ENCODE measurements around the gene RASGRP3. TPM values are rescaled to one million over a fixed set of nuclear protein-coding genes. Genes with fewer than 3 reads are reported as not detected.
A peak's percentile ranks its signal among the peaks of the same experiment; 100 is the strongest.

Gene RASGRP3
- total and polyA plus RNA-seq, 10 donors = 13.2 to 68.1 (median 44.5) TPM

DNA sequence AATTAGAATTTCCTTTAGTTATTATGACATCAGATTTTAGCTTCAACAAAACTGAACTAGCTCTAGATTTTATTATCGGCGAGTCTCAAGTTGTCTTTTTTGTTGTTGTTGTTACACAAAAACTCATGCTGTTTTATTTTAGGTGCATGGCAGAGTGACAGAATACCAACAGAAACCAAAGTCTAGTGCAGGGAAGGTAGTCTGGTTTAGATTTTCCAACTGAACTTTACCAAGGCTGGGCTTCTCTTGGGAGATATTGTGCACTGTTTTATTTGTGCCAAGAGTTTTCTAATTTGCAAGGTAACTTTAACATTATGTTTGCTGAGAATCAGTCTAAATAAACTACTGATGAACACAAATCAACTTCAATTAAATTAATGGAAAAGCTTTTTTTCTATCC, 43.6 kb upstream of the RASGRP3 start:
- no peaks in the 10 kb centered on the region for H3K27me3 ChIP-seq (replicated peaks in 1 of 7)
- DNase-seq = no peak
- TF ChIP-seq POLR2A (IDR thresholded peaks at IDR 0.05) (no peak), POLR2AphosphoS5 (IDR thresholded peaks at IDR 0.05) (no peak)
- TF ChIP-seq, protein P1, sequence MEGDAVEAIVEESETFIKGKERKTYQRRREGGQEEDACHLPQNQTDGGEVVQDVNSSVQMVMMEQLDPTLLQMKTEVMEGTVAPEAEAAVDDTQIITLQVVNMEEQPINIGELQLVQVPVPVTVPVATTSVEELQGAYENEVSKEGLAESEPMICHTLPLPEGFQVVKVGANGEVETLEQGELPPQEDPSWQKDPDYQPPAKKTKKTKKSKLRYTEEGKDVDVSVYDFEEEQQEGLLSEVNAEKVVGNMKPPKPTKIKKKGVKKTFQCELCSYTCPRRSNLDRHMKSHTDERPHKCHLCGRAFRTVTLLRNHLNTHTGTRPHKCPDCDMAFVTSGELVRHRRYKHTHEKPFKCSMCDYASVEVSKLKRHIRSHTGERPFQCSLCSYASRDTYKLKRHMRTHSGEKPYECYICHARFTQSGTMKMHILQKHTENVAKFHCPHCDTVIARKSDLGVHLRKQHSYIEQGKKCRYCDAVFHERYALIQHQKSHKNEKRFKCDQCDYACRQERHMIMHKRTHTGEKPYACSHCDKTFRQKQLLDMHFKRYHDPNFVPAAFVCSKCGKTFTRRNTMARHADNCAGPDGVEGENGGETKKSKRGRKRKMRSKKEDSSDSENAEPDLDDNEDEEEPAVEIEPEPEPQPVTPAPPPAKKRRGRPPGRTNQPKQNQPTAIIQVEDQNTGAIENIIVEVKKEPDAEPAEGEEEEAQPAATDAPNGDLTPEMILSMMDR (IDR thresholded peaks at IDR 0.05 in 8 of 11, conservative IDR thresholded peaks at IDR 0.05 in 3 of 11) = no peak
- peaks cover 0 to 6% (median 0%) of the 10 kb centered on the region in 6 donors for H3K4me1 ChIP-seq
- H3K4me3 ChIP-seq = no peak overlapping the region
- no peaks in the 10 kb centered on the region for H3K36me3 ChIP-seq
- no peak overlapping the region for H3K27ac ChIP-seq
- 92 to 96% (median 95%) methylated on average over 2 of the region's 2 CpGs for WGBS, 5 donors
- no peaks in the 10 kb centered on the region for H3K9me3 ChIP-seq
- intact Hi-C loops (cut with DNase I; ENCODE audit: low total_unique reads) = no loop called here

DNA sequence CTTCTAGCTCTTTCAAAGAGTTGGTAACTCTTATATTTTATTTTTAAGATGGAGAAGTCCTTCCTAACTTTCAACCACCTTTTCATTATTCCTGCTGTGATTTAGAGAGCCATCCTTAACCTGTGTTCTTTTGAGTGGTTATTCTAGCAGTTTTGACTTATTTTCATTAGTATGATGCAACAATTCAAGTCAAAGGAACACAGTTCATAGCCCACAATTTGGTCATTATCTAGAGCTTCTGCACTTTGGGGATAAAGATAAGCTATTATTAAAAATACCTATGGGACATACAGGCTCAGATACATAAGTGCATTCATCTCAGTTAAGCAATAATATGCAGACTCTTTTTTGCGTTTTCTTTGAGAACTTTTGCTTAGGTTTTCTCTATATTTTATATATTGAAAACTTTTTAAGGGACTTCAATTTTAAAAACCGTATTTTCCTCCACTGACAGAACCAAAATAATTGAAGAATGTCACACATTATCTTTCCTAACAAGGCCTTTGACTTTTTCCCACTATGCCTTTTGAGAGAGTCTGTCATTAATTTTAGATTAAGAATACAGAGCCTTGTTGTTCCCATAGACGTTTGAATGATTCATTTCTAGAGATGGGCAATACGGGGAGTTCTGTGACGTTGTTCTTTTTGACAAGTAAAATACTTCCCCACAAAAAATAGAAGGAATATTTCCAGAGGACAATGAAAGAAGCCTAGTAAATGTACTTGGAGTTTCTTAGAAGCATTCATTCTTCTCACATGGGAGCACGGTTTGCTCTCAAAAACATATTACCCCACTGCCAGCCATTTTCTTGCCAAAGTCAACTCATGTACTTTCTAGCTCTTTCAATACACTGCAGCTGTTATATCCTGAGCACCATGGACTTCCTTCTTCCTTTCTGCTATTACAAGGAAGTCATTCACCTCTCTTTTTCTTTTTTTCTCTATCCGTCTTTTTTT, 42.9 kb upstream of the RASGRP3 start:
- no peak for DNase-seq
- no peaks in the 10 kb centered on the region for H3K27me3 ChIP-seq (replicated peaks in 1 of 7)
- no peak overlapping the region for H3K27ac ChIP-seq
- TF ChIP-seq POLR2A (IDR thresholded peaks at IDR 0.05) (no peak), POLR2AphosphoS5 (IDR thresholded peaks at IDR 0.05) (no peak)
- TF ChIP-seq, protein P1 (IDR thresholded peaks at IDR 0.05 in 8 of 11, conservative IDR thresholded peaks at IDR 0.05 in 3 of 11) = no peak
- intact Hi-C loops (cut with DNase I; ENCODE audit: low total_unique reads) = no loop called here
- no peaks in the 10 kb centered on the region for H3K36me3 ChIP-seq
- WGBS, 5 donors = 79 to 93% (median 82%) methylated on average over 7 of the region's 7 CpGs
- no peaks in the 10 kb centered on the region for H3K9me3 ChIP-seq
- H3K4me1 ChIP-seq = peaks cover 0 to 8% (median 0%) of the 10 kb centered on the region in 6 donors
- H3K4me3 ChIP-seq = no peak overlapping the region

DNA sequence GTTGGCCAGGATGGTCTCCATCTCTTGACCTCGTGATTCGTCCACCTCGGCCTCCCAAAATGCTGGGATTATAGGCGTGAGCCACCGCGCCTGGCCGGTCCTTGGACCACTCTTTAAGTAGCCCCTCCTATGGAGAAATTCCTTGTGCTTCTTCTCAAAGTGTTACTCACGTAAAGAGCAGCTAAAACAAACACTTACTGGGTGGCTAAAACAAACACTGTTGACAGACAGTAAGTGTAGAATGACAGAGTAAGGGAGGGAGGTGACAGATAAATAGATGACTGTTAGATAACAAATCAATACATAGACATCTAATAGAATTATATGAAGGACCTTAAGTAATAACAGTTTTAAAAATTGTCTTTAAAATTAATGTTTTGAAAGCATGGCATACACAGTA, 40.9 kb upstream of the RASGRP3 start:
- DNase-seq = no peak
- no peak overlapping the region for H3K4me3 ChIP-seq
- H3K9me3 ChIP-seq = no peaks in the 10 kb centered on the region
- no peaks in the 10 kb centered on the region for H3K27me3 ChIP-seq (replicated peaks in 1 of 7)
- 83 to 86% (median 85%) methylated on average over 8 of the region's 8 CpGs for WGBS, 5 donors
- H3K4me1 ChIP-seq = peaks cover 0 to 8% (median 0%) of the 10 kb centered on the region in 6 donors
- peak overlapping the region in 1 of 8 donors; percentile 62 for H3K27ac ChIP-seq
- H3K36me3 ChIP-seq = no peaks in the 10 kb centered on the region
- TF ChIP-seq POLR2AphosphoS5 (IDR thresholded peaks at IDR 0.05) (no peak), POLR2A (IDR thresholded peaks at IDR 0.05) (no peak)
- TF ChIP-seq, protein P1 (IDR thresholded peaks at IDR 0.05 in 8 of 11, conservative IDR thresholded peaks at IDR 0.05 in 3 of 11) = no peak
- intact Hi-C loops (cut with DNase I; ENCODE audit: low total_unique reads) = no loop called here

DNA sequence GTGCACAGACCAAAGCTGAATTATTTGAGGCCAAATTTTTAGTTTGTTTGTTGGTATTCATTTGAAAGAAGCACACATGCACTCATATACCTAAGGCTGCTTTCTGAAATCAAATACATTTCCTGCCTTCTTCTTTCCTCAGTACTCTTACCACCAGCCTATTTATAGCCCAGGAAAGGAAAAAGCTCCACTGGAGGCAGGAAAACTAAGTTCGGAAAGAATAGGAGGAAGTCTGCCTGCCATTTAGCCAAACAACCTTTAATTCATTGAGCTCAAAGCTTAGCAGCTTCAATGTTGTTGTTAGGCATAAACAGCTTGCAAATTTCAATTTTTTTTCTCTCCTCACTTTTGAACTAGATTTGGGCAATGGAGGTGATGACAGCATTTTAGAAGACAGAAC, 40.4 kb upstream of the RASGRP3 start:
- Histone ChIP-seq H3K4me1 (peaks cover 0 to 8% (median 0%) of the 10 kb centered on the region in 6 donors), H3K27ac (peak overlapping the region in 3 of 8 donors; percentile 28 to 62 (median 50)), H3K36me3 (no peaks in the 10 kb centered on the region), H3K27me3 (replicated peaks in 1 of 7) (no peaks in the 10 kb centered on the region), H3K4me3 (peak overlapping the region in 3 of 8 donors; percentile 7 to 38 (median 31)), H3K9me3 (no peaks in the 10 kb centered on the region)
- DNase-seq = no peak
- no peak for TF ChIP-seq POLR2A (IDR thresholded peaks at IDR 0.05)
- TF ChIP-seq POLR2AphosphoS5 (IDR thresholded peaks at IDR 0.05) = no peak
- TF ChIP-seq, protein P1 (IDR thresholded peaks at IDR 0.05 in 8 of 11, conservative IDR thresholded peaks at IDR 0.05 in 3 of 11) = no peak
- intact Hi-C loops (cut with DNase I; ENCODE audit: low total_unique reads) = no loop called here
- WGBS, 5 donors = 20 to 30% (median 21%) methylated on average over 1 of the region's 1 CpG
